ENCODE results near the gene MAP3K19. TPM values are rescaled to one million over a fixed set of nuclear protein-coding genes. Genes with fewer than 3 reads are reported as not detected.

Gene MAP3K19
- total and polyA plus RNA-seq, 2 experiments from 2014 or later: not detected

DNA sequence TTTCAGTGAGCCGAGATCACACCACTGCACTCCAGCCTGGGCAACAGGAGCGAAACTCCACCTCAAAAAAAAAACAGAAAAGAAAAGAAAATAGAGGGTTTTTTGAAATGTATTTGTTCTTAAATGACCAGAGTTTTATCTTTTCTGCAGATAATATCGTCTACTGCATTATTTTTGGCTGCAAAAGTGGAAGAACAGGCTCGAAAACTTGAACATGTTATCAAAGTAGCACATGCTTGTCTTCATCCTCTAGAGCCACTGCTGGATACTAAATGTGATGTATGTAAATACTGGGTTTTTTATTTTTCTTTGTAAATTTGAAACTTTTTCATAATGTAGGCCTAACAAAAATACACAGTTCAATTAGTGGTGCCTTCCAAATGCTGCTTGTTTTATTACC, 110.6 kb downstream of the MAP3K19 start (continued):
- TF ChIP-seq, protein P1, sequence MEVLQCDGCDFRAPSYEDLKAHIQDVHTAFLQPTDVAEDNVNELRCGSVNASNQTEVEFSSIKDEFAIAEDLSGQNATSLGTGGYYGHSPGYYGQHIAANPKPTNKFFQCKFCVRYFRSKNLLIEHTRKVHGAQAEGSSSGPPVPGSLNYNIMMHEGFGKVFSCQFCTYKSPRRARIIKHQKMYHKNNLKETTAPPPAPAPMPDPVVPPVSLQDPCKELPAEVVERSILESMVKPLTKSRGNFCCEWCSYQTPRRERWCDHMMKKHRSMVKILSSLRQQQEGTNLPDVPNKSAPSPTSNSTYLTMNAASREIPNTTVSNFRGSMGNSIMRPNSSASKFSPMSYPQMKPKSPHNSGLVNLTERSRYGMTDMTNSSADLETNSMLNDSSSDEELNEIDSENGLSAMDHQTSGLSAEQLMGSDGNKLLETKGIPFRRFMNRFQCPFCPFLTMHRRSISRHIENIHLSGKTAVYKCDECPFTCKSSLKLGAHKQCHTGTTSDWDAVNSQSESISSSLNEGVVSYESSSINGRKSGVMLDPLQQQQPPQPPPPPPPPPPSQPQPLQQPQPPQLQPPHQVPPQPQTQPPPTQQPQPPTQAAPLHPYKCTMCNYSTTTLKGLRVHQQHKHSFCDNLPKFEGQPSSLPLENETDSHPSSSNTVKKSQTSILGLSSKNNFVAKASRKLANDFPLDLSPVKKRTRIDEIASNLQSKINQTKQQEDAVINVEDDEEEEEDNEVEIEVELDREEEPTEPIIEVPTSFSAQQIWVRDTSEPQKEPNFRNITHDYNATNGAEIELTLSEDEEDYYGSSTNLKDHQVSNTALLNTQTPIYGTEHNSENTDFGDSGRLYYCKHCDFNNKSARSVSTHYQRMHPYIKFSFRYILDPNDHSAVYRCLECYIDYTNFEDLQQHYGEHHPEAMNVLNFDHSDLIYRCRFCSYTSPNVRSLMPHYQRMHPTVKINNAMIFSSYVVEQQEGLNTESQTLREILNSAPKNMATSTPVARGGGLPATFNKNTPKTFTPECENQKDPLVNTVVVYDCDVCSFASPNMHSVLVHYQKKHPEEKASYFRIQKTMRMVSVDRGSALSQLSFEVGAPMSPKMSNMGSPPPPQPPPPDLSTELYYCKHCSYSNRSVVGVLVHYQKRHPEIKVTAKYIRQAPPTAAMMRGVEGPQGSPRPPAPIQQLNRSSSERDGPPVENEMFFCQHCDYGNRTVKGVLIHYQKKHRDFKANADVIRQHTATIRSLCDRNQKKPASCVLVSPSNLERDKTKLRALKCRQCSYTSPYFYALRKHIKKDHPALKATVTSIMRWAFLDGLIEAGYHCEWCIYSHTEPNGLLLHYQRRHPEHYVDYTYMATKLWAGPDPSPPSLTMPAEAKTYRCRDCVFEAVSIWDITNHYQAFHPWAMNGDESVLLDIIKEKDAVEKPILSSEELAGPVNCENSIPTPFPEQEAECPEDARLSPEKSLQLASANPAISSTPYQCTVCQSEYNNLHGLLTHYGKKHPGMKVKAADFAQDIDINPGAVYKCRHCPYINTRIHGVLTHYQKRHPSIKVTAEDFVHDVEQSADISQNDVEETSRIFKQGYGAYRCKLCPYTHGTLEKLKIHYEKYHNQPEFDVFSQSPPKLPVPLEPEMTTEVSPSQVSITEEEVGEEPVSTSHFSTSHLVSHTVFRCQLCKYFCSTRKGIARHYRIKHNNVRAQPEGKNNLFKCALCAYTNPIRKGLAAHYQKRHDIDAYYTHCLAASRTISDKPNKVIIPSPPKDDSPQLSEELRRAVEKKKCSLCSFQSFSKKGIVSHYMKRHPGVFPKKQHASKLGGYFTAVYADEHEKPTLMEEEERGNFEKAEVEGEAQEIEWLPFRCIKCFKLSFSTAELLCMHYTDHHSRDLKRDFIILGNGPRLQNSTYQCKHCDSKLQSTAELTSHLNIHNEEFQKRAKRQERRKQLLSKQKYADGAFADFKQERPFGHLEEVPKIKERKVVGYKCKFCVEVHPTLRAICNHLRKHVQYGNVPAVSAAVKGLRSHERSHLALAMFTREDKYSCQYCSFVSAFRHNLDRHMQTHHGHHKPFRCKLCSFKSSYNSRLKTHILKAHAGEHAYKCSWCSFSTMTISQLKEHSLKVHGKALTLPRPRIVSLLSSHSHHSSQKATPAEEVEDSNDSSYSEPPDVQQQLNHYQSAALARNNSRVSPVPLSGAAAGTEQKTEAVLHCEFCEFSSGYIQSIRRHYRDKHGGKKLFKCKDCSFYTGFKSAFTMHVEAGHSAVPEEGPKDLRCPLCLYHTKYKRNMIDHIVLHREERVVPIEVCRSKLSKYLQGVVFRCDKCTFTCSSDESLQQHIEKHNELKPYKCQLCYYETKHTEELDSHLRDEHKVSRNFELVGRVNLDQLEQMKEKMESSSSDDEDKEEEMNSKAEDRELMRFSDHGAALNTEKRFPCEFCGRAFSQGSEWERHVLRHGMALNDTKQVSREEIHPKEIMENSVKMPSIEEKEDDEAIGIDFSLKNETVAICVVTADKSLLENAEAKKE (CRISPR knock-in tag; IDR thresholded peaks at IDR 0.05): no peak
- TF ChIP-seq CREB1 (CRISPR knock-in tag; IDR thresholded peaks at IDR 0.05; ENCODE audit: low read depth) (no peak), JUNB (IDR thresholded peaks at IDR 0.05; ENCODE audit: unreplicated experiment) (no peak), ZNF114 (CRISPR knock-in tag; IDR thresholded peaks at IDR 0.05) (no peak), CTCF (conservative IDR thresholded peaks at IDR 0.05; ENCODE audit: low read depth in 2 of 2) (no peak)

- Mint-ChIP-seq H3K9me3 (no peaks in the 10 kb centered on the region), H3K36me3 (ENCODE audit: low read depth) (peaks cover 37% of the 10 kb centered on the region; the same call in 2 of the 3 replicates), H3K27me3 (ENCODE audit: insufficient read depth, low read depth, poor library complexity) (peaks cover 5% of the 10 kb centered on the region), H3K27ac (peak overlapping the region; percentile 11; the same call in 1 of the 2 replicates), H3K4me3 (no peak overlapping the region), H3K4me1 (peaks cover 18% of the 10 kb centered on the region)
- Histone ChIP-seq H3K27me3 (ENCODE audit: insufficient read depth) (no peaks in the 10 kb centered on the region), H3K9me2 (ENCODE audit: insufficient read depth) (no peaks in the 10 kb centered on the region), H3K79me2 (replicated peaks; ENCODE audit: insufficient read depth) (peaks cover 97% of the 10 kb centered on the region), H2AFZ (no peak overlapping the region), H3K27ac (ENCODE audit: low read depth) (no peak overlapping the region), H3K4me1 (ENCODE audit: insufficient read depth) (peaks cover 10% of the 10 kb centered on the region; the same call in 1 of the 2 replicates), H4K20me1 (replicated peaks; ENCODE audit: insufficient read depth) (peaks cover 53% of the 10 kb centered on the region), H3K36me3 (ENCODE audit: insufficient read depth) (peaks cover 10% of the 10 kb centered on the region; the same call in 1 of the 2 replicates), H3K4me2 (no peak overlapping the region), H3F3A (replicated peaks; ENCODE audit: low read depth) (no peaks in the 10 kb centered on the region), H3K4me3 (no peak overlapping the region)
- TF ChIP-seq EZH2phosphoT487 (IDR thresholded peaks at IDR 0.05; ENCODE audit: unreplicated experiment) (no peak), CTCF (conservative IDR thresholded peaks at IDR 0.05; ENCODE audit: low read depth in 2 of 2) (no peak), ZNF114 (CRISPR knock-in tag; IDR thresholded peaks at IDR 0.05) (no peak), JUNB (IDR thresholded peaks at IDR 0.05; ENCODE audit: unreplicated experiment) (no peak), ZNF331 (CRISPR knock-in tag; IDR thresholded peaks at IDR 0.05; ENCODE audit: low read depth) (no peak)
- no peak for DNase-seq (ENCODE audit: low spot score)
- no peak for ATAC-seq
These were observed 112.6 kb downstream of the MAP3K19 start for GRCh38 chr2:134934641-134935040.

Measured in GM23338 (cell line).